ENCODE results near the gene ZNF202. TPM values are rescaled to one million over a fixed set of nuclear protein-coding genes. Genes with fewer than 3 reads are reported as not detected.

The ZNF202 gene
- total RNA-seq, 3 donors from 2014 or later = 10.6 to 11.9 (median 11.1) TPM

DNA sequence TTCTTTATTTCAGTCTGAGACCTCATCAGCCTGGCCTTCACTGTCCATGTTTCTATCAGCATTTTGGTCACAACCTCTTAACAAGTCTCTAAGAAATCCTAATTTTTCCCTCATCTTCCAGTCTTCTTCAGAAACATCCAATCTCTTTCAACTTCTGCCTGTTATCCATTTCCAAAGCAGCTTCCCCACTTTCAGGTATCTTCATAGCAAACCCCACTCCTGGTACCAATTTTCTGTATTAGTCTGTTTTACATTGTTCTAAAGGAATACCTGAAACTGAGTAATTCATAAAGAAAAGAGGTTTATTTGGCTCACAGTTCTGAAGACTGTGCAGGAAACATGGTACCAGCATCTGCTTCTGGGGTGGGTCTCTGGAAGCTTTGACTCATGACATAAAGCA is 21.0 kb upstream of the ZNF202 start:
- Histone ChIP-seq H3K9me3 (peaks cover 16% of the 10 kb centered on the region), H3K4me3 (no peak overlapping the region), H3K36me3 (ENCODE audit: low read depth) (no peaks in the 10 kb centered on the region), H3K4me1 (ENCODE audit: low read depth) (no peaks in the 10 kb centered on the region)
- DNase-seq (no peak), ATAC-seq (no peak)
- intact Hi-C loops (cut with DNase I, micrococcal nuclease) = no loop called here
- TF ChIP-seq, protein P1, sequence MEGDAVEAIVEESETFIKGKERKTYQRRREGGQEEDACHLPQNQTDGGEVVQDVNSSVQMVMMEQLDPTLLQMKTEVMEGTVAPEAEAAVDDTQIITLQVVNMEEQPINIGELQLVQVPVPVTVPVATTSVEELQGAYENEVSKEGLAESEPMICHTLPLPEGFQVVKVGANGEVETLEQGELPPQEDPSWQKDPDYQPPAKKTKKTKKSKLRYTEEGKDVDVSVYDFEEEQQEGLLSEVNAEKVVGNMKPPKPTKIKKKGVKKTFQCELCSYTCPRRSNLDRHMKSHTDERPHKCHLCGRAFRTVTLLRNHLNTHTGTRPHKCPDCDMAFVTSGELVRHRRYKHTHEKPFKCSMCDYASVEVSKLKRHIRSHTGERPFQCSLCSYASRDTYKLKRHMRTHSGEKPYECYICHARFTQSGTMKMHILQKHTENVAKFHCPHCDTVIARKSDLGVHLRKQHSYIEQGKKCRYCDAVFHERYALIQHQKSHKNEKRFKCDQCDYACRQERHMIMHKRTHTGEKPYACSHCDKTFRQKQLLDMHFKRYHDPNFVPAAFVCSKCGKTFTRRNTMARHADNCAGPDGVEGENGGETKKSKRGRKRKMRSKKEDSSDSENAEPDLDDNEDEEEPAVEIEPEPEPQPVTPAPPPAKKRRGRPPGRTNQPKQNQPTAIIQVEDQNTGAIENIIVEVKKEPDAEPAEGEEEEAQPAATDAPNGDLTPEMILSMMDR (IDR thresholded peaks at IDR 0.05) = no peak

DNA sequence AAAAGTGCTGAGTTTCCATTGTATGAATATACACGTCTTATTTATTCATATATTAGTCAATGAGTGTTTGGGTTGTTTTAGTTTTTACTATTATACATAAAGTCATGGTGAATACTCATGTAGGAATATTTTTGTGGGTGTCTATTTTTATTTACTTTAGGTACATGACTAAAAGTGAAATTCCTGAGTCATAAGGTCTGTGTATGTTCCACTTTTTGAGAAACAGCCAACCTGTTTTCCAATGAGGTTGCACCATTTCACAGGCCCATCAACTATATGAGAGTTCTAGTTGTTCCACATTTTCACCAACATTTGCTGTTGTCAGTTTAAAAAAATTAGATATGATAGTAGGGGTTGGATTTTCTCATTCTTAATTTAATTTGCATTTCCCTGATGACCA is 19.4 kb upstream of the ZNF202 start:
- Histone ChIP-seq H3K9me3 (peaks cover 16% of the 10 kb centered on the region), H3K4me3 (no peak overlapping the region), H3K36me3 (ENCODE audit: low read depth) (no peaks in the 10 kb centered on the region), H3K4me1 (ENCODE audit: low read depth) (no peaks in the 10 kb centered on the region)
- intact Hi-C loops (cut with DNase I, micrococcal nuclease) = no loop called here
- ATAC-seq = no peak
- TF ChIP-seq, protein P1 (IDR thresholded peaks at IDR 0.05) = no peak
- no peak for DNase-seq

DNA sequence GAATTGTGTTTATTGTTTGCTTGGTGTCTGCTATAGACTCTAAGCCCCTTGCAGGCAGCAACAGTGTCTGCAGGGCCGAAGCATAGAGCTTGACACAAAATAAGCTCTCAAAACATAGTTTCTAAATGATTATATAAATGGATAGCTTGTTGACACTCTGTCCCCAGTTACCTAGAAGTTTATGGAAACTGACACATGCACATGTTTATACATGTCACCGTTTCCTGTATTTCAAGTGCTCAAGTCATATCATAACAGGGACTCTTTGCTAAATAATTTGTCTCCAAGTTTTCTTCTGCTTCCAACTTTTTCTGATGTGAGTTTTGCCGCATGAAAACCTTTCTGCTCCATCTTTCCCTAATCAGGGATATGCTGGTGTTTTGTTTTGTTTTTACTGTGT is 16.5 kb upstream of the ZNF202 start:
- Histone ChIP-seq H3K9me3 (peaks cover 14% of the 10 kb centered on the region), H3K36me3 (ENCODE audit: low read depth) (no peaks in the 10 kb centered on the region), H3K4me3 (no peak overlapping the region), H3K4me1 (ENCODE audit: low read depth) (no peaks in the 10 kb centered on the region)
- DNase-seq = no peak
- TF ChIP-seq, protein P1 (IDR thresholded peaks at IDR 0.05) = no peak
- no peak for ATAC-seq
- intact Hi-C loops (cut with DNase I, micrococcal nuclease) = no loop called here

DNA sequence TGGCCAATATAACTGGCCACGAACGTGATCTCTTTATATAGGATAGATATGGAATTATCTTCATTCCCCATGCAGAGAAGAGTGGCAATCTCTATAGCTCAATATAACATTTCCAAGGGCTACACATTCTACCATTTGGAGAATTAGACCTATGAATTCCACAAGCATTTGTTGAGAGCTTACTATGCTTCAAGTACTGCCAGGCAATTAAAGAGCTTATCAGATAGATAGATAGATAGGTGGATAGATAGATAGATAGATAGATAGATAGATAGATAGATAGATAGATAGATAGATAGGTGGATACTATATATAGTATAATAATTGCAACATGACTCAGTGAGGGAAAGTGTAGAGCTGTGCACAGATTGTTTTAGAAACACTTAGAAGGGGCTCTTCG is 14.4 kb upstream of the ZNF202 start:
- ATAC-seq (no peak), DNase-seq (no peak)
- no peak overlapping the region for H3K4me3 ChIP-seq
- H3K36me3 ChIP-seq (ENCODE audit: low read depth) = no peaks in the 10 kb centered on the region
- no peaks in the 10 kb centered on the region for H3K9me3 ChIP-seq
- no peaks in the 10 kb centered on the region for H3K4me1 ChIP-seq (ENCODE audit: low read depth)
- TF ChIP-seq, protein P1 (IDR thresholded peaks at IDR 0.05) = no peak
- intact Hi-C loops (cut with DNase I, micrococcal nuclease) = no loop called here

DNA sequence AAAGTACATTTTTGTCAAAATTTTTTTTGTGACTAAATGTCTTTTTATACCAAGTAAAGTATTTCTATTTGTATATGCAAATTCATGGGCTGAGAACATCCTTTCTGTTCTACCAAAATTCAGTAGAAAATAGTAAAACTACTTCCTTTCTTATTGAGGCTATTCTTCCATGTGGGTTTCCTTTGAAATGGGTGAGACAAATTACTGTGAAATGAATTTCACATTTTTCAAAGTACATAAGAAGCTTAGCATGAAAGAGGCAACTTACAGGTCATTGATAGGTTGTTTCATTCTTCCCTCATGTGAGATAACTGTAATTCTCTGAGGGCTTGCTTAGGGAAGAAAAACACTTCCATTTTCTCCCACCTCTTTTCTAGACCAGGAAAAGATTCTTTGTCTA is 13.9 kb upstream of the ZNF202 start:
- ATAC-seq = no peak
- Histone ChIP-seq H3K4me1 (ENCODE audit: low read depth) (no peaks in the 10 kb centered on the region), H3K9me3 (no peaks in the 10 kb centered on the region), H3K36me3 (ENCODE audit: low read depth) (no peaks in the 10 kb centered on the region), H3K4me3 (no peak overlapping the region)
- no peak for DNase-seq
- intact Hi-C loops (cut with DNase I, micrococcal nuclease) = no loop called here
- TF ChIP-seq, protein P1 (IDR thresholded peaks at IDR 0.05) = no peak

DNA sequence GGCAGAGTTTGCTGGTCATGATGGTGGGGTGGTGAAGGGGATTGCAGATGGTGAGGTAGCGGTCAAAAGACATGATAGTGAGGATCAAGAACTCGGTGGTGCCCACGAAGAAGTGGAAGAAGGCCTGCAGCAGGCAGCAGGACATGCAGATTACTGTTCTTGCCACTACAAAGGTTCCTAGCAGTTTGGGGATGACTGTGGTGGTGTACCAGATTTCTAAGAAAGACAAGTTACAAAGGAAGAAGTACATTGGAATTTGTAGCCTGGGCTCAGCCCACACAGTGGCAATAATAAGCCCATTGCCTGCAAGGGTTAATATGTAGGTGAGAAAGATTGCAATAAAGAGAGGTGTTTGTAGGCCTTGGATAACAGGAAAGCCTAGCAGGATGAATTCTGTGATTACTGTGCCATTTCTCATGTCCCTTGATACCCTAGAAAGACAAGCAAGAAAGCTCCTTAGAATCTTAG is 12.7 kb upstream of the ZNF202 start, which contains the start of gene OR6X1:
Gene OR6X1 (minus strand): TSS at position 418 of the 468 bp plus-strand sequence. CDS start 0 bp downstream, at position 418.
- H3K4me3 ChIP-seq = no peak within 1 kb of the TSS
- TF ChIP-seq, protein P1 (IDR thresholded peaks at IDR 0.05) = no peak
- H3K9me3 ChIP-seq = no peaks in the 10 kb centered on the region
- no peaks in the 10 kb centered on the region for H3K36me3 ChIP-seq (ENCODE audit: low read depth)
- no peak for DNase-seq
- no peaks in the 10 kb centered on the region for H3K4me1 ChIP-seq (ENCODE audit: low read depth)
- intact Hi-C loops (cut with DNase I, micrococcal nuclease) = no loop called here
- ATAC-seq = no peak

Measured in mucosa of descending colon (tissue), 3 donors.